ENCODE measurements around the gene SLFNL1. TPM values are rescaled to one million over a fixed set of nuclear protein-coding genes. Genes with fewer than 3 reads are reported as not detected.

Gene SLFNL1
- total and polyA plus RNA-seq, 2 experiments from 2014 or later = 0.14 to 0.29 TPM

DNA sequence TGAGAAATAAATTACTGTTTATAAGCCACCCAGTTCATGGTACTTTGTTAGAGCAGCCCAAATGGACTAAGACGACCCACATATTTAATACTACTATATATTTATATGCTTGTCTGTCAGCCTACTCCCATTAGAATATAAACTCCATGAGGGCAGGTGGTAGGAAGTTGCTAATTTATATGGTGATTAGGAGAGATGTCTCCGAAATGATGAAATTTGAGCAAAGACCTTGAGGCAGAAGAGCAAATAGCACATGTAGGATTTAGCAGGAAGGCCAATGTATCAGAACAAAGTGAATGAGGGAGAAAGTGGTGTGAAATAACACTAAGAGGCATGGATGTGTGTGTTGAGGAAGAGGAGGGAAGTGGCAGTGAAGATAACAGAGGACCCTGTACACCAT is 10.6 kb upstream of the SLFNL1 start (continued):
- TF ChIP-seq, protein P1, sequence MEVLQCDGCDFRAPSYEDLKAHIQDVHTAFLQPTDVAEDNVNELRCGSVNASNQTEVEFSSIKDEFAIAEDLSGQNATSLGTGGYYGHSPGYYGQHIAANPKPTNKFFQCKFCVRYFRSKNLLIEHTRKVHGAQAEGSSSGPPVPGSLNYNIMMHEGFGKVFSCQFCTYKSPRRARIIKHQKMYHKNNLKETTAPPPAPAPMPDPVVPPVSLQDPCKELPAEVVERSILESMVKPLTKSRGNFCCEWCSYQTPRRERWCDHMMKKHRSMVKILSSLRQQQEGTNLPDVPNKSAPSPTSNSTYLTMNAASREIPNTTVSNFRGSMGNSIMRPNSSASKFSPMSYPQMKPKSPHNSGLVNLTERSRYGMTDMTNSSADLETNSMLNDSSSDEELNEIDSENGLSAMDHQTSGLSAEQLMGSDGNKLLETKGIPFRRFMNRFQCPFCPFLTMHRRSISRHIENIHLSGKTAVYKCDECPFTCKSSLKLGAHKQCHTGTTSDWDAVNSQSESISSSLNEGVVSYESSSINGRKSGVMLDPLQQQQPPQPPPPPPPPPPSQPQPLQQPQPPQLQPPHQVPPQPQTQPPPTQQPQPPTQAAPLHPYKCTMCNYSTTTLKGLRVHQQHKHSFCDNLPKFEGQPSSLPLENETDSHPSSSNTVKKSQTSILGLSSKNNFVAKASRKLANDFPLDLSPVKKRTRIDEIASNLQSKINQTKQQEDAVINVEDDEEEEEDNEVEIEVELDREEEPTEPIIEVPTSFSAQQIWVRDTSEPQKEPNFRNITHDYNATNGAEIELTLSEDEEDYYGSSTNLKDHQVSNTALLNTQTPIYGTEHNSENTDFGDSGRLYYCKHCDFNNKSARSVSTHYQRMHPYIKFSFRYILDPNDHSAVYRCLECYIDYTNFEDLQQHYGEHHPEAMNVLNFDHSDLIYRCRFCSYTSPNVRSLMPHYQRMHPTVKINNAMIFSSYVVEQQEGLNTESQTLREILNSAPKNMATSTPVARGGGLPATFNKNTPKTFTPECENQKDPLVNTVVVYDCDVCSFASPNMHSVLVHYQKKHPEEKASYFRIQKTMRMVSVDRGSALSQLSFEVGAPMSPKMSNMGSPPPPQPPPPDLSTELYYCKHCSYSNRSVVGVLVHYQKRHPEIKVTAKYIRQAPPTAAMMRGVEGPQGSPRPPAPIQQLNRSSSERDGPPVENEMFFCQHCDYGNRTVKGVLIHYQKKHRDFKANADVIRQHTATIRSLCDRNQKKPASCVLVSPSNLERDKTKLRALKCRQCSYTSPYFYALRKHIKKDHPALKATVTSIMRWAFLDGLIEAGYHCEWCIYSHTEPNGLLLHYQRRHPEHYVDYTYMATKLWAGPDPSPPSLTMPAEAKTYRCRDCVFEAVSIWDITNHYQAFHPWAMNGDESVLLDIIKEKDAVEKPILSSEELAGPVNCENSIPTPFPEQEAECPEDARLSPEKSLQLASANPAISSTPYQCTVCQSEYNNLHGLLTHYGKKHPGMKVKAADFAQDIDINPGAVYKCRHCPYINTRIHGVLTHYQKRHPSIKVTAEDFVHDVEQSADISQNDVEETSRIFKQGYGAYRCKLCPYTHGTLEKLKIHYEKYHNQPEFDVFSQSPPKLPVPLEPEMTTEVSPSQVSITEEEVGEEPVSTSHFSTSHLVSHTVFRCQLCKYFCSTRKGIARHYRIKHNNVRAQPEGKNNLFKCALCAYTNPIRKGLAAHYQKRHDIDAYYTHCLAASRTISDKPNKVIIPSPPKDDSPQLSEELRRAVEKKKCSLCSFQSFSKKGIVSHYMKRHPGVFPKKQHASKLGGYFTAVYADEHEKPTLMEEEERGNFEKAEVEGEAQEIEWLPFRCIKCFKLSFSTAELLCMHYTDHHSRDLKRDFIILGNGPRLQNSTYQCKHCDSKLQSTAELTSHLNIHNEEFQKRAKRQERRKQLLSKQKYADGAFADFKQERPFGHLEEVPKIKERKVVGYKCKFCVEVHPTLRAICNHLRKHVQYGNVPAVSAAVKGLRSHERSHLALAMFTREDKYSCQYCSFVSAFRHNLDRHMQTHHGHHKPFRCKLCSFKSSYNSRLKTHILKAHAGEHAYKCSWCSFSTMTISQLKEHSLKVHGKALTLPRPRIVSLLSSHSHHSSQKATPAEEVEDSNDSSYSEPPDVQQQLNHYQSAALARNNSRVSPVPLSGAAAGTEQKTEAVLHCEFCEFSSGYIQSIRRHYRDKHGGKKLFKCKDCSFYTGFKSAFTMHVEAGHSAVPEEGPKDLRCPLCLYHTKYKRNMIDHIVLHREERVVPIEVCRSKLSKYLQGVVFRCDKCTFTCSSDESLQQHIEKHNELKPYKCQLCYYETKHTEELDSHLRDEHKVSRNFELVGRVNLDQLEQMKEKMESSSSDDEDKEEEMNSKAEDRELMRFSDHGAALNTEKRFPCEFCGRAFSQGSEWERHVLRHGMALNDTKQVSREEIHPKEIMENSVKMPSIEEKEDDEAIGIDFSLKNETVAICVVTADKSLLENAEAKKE (CRISPR knock-in tag; IDR thresholded peaks at IDR 0.05) = no peak

DNA sequence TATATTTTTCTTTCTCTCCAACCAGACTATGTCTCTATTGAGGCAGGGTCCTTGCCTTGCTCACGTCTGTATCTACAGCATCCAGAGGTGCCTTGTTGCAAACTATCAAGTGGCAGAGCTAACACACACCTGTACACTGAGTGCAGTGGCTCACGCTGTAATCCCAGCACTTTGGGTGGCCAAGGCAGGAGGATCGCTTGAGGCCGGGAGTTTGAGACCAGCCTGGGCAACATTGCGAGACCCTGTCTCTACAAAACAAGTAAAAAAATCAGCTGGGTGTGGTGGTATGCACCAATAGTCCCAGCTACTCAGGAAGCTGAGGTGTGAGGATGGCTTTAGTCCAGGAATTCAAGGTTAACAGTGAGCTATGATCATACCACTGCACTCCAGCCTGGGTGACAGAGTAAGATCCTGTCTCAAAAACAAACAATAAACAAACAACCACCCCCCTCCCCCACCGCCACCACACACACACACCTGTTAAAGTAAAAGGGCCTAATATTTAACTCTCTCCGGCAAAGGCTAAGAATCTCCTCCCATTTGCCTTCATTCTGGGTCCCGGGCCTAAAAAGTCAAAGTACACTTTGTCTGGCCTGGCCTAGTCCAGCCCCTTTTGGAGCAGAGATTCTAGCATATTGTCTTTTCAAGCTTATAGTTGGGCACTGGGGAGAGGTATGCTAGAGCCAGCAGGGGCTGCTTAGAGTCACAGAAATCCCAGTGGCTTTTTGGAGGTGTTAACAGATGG is 9.5 kb upstream of the SLFNL1 start:
- H3K4me1 ChIP-seq (ENCODE audit: insufficient read depth) = peaks cover 6% of the 10 kb centered on the region; the same call in 1 of the 2 replicates
- H3K27me3 Mint-ChIP-seq (ENCODE audit: insufficient read depth, low read depth, poor library complexity) = peaks cover 4% of the 10 kb centered on the region
- no peak overlapping the region for H3K4me3 Mint-ChIP-seq
- H4K20me1 ChIP-seq (replicated peaks; ENCODE audit: insufficient read depth) = no peaks in the 10 kb centered on the region
- peaks cover 30% of the 10 kb centered on the region for H3K36me3 Mint-ChIP-seq (ENCODE audit: low read depth)
- no peak overlapping the region for H3K4me3 ChIP-seq
- H3K4me2 ChIP-seq = no peak overlapping the region
- H2AFZ ChIP-seq = no peak overlapping the region
- no peak overlapping the region for H3K27ac Mint-ChIP-seq
- no peaks in the 10 kb centered on the region for H3K9me3 Mint-ChIP-seq
- DNase-seq (ENCODE audit: low spot score) = no peak
- peaks cover 17% of the 10 kb centered on the region for H3K4me1 Mint-ChIP-seq
- H3K27me3 ChIP-seq (ENCODE audit: insufficient read depth) = no peaks in the 10 kb centered on the region
- H3F3A ChIP-seq (replicated peaks; ENCODE audit: low read depth) = no peaks in the 10 kb centered on the region
- no peaks in the 10 kb centered on the region for H3K36me3 ChIP-seq (ENCODE audit: insufficient read depth)
- ATAC-seq = no peak
- H3K27ac ChIP-seq (ENCODE audit: low read depth) = no peak overlapping the region
- no peaks in the 10 kb centered on the region for H3K79me2 ChIP-seq (replicated peaks; ENCODE audit: insufficient read depth)
- H3K9me2 ChIP-seq (ENCODE audit: insufficient read depth) = no peaks in the 10 kb centered on the region
- TF ChIP-seq STAT1 (IDR thresholded peaks at IDR 0.05; ENCODE audit: unreplicated experiment) (no peak), EZH2phosphoT487 (IDR thresholded peaks at IDR 0.05; ENCODE audit: unreplicated experiment) (no peak), JUNB (IDR thresholded peaks at IDR 0.05; ENCODE audit: unreplicated experiment) (no peak)
- TF ChIP-seq, protein P2, sequence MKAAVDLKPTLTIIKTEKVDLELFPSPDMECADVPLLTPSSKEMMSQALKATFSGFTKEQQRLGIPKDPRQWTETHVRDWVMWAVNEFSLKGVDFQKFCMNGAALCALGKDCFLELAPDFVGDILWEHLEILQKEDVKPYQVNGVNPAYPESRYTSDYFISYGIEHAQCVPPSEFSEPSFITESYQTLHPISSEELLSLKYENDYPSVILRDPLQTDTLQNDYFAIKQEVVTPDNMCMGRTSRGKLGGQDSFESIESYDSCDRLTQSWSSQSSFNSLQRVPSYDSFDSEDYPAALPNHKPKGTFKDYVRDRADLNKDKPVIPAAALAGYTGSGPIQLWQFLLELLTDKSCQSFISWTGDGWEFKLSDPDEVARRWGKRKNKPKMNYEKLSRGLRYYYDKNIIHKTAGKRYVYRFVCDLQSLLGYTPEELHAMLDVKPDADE (IDR thresholded peaks at IDR 0.05) = no peak
- TF ChIP-seq, protein P1 (CRISPR knock-in tag; IDR thresholded peaks at IDR 0.05) = no peak

All from GM23338 (cell line).